Muscle of back (tissue), 11 donors: ENCODE data around the gene COL18A1. TPM values are rescaled to one million over a fixed set of nuclear protein-coding genes. Genes with fewer than 3 reads are reported as not detected.
A peak's percentile ranks its signal among the peaks of the same experiment; 100 is the strongest.

Experiments used
- DNase-seq, 3 donors: peaks; one replicate each; pipeline versions ENCODE4 v3.0.0 to v3.0.0-alpha.2; 2013
- polyA plus RNA-seq, 10 donors: library from polyadenylated mRNA; unstranded; fragments of 120-200 nt; gene quantifications; one replicate each; pipeline ENCODE4 v1.2.1, GENCODE V29; 2013; ENCODE audit not compliant: insufficient read length in 10 of 10

Gene COL18A1
- polyA plus RNA-seq, 10 donors: 53.7 to 116 (median 71.4) TPM

DNA sequence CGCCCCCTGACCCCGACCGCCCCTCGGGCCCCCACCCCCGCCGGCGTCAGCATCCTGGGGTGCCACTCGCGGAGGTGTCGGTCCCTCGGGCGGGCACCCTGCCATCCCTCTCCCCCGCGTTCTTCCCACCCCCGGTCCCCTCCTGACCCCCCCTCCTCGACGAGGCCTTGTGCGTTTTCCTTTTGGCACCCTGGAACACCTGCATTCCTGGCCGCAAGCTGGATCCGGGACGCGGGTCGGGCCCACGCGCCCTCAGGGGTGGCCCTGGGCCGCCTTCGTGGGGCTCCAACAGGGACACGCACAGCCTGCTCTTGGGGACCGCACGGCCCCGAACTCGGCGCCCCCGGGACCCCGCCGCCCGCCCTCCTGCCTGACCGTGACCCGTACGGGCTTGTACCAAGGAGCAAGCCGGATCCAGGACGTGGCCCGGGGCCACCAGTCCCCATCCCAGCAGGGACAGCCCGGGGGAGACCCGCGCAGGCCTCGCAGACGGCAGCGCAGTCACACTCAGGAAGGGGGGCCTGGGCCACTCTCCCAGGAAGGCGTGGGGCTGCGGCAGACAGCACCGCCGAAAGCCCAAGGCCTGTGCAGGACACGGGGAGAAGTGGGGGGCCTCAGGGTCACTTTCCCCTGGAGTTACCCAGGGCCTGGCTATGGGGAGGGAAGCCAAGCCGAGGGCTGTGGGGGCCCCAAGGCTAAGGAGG, 137.9 kb downstream of the COL18A1 start:
- peak in 1 of 3 donors; percentile 48 for DNase-seq

DNA sequence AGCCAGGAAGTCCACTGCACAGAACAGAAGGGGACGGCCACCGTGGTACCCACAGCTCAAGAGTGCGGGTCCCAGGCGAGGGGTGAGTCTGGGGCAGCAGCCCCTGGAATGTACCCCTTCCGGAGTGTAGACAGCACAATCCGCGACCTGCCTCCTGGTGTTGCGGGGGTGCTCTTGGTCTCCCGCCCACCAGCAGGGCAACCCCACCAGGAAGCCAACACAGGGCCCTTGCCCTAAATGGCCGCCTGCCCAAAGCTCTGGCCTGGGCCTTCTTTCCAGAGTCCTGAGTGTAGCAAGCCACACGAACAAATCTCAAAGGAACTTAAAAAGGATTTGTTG, 138.4 kb downstream of the COL18A1 start:
- peak in 1 of 3 donors; percentile 30 for DNase-seq

DNA sequence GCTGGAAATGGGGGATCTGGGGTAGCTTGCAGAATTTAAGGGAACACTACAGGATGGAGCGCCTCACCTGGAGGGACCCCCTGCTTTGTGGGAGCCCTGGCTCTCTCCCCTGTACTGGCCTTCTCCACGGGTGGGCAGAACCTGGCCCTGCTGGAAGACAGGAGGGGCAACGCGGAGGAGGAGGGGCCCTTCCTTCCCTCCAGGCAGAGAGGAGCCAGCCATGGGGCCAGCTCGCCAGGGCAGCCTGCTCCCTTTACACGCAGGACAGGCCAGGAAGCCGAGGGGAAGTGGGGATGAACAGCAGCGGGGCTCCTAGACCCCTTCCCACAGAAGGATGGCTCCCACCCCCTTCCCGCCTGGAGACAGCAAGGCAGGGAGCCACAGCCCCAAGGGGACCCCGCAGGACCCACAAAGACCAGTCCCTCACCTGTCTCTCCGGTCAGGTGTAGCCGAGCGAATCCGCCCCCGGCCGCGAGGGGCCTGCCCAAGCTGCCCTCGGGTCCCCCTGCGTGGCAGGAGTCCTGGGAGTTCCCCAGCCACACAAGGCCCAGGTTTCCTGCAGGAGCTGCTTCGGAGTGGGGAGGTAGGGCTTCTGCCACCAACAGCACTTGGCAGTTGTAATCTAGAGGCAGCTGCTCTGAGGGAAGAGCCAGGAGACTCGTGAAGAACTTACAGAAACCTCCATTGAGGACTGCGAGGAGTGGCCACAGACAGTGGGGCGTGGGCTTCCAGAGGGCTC, 138.9 kb downstream of the COL18A1 start:
- DNase-seq: peak in 1 of 3 donors; percentile 40

- DNase-seq: no peak
Observed at GRCh38 chr21:45544449-45545235, 139.7 kb downstream of the COL18A1 start.

DNA sequence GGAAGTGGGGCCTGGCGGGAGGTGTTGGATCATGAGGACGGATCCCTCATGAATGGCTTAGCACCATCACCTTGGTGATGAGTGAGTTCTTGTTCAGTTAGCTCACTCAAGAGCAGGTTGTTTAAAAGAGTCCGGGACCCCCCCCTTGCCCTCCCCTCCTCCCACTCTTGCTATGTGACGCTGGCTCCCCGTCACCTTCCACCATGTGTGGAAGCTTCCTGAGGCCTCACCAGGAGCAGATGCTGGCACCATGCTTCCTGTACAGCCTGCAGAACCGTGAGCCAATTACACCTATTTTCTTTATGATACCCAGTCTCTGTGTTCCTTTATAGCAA, 140.2 kb downstream of the COL18A1 start:
- no peak for DNase-seq

DNA sequence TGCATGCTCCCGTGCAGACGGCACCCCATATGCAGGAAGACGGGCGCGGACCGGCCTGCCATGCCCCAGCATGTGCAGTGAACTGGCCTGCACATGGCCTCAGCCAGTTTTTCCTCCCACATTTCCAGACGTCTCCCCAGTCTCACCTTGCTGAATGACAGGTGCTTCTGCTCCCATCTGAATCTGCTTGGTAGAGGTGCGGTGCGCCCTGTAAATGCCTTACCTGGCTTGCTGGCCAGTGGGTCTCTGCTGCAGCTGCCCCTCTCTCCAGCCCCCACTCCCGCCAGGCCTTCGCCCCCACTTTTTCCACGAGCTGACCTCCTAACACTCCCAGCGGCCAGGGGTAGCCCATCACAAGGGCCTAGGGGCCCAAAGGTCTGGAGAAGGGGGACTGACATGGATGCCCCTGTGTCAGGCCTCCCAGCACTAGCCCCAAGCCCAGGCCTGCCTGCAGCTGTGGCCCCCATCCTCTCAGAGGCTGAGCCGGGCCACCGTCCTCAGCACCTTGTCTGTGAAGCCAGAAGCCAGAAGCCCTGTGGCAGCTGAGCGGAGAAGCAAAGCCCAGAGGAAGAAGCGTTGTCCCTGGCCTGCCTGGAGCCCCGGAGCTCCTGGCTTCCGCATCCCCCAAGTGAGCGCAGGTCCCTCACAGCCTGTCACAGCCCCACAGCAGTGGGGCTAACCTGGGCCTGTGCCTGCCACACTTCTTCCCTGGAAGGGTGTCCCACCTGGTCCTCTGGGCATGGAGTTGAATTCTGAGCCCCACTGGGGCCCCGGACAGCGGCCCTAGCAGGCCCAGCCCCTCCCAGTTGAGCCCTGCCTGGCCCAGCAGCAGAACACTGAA, 140.9 kb downstream of the COL18A1 start:
- DNase-seq: no peak

DNA sequence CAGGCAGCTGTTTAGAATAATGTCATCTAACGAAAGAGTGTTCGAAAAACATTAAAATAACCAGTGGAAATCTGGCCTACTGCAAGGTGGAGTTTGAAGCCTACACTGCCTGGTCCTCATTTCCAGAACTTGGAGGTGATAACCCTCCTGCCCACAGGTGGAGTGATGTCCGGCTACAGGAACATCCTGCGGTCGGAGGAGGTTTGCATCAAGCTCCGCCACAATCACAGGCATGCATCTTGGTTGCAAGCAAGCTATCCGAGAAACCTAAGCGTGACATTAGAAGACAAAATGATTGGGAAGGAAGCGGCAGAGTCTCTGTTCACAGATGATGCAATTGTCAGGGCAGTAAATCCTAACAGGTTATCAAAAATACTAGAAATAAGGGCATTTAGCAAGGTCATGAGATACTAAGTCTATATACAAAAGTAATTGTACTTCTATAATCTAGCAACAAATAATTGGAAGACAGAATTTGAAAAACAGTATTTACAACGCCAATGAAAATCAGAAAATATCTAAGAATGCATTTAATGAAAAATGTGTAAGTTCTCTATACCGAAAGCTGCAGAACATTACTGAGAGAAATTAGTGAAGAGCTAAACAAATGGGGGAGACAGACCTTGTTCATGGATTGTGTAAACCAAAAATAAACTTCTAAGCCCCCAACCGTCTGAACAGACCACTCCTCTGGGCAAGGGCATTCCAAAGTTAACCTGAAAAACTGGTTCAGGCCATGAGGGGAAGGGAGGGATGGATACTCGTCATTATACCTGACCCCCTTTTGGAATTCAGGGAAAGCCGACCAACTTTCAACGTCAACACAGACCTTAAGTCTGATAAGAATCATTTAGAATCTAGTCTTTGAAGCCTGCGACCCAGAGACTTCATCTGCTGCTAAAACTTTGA, 141.9 kb downstream of the COL18A1 start:
- DNase-seq: no peak

- no peak for DNase-seq
Observed at GRCh38 chr21:45547545-45547900, 142.6 kb downstream of the COL18A1 start.

- DNase-seq: no peak
Observed at GRCh38 chr21:45548711-45549491, 143.9 kb downstream of the COL18A1 start.

DNA sequence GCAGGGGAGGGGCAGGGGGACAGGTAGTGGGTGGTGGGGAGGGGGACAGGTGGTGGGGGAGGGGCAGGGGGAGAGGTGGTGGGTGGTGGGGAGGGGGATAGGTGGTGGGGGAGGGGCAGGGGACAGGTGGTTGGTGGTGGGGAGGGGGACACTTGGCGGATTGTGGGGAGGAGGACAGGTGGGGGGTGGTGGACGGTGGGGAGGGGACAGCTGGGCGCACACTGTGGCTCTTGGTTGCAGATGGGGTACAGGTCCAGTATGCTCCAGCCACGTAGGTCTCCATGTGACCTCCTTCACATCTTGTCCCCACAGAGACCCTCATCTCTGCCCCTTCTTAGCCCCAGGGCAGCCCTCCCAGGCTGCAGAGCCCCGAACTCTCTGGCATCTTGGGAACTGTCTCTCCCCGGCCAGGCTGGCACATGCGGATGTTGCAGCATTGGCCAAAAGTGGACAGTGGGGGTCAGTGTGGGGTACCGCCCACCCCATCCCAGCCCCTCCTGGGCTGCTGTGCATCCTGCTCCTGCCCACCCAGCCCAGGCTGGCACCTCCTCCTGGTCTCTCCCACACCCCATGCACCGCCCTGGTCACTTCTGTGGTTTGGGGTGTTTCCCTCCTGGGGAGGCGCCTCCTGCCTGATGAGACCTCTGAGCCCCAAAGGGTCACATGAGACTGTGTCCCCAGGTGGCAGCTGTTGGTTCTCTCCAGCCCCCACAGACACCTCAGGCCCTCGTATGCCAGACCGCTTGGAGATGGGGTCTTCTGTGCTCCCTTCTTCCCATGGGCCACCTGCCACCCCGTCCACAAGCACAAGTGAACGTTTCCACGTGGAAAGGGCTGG, 144.9 kb downstream of the COL18A1 start:
- no peak for DNase-seq

DNA sequence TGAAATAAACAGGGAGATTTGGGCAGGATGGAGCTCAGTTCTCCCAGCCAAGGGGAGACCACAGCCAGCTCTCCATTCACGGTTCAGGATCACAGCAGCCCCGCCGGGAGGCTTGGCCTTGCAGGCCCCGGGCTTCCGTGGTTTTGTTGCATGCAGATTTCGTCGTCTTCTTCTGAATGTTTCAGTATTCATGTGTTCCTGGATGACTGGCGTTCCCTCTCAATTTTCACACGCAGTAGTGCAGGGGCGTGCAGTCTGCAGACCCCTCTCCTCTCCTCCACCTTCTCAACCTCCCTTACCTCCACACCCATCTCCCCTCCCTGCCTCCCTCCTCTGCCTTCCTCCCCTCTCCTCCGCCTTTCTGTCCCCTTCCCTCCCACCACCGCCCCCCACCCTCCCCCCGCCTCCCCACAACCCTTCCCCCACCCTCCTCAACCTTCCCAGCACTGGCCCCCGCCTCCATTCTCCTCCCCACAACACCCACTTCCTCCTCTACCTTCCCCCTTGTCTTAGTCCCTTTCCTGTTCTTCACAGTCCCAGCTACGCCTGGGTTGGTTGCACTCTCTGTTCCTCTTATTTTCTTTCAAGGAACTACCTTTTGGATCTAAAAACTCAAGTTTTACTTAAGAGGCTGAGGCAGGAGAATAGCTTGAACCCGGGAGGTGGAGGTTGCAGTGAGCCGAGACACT, 145.7 kb downstream of the COL18A1 start:
- DNase-seq: peak in 1 of 3 donors; percentile 59

GRCh38 chr21:45551316-45551715, 146.4 kb downstream of the COL18A1 start:
- DNase-seq: peak in 1 of 3 donors; percentile 29

- no peak for DNase-seq
Observed at GRCh38 chr21:45551783-45552695, 147.1 kb downstream of the COL18A1 start.

- DNase-seq: no peak
Observed at GRCh38 chr21:45552696-45553391, 147.9 kb downstream of the COL18A1 start.

DNA sequence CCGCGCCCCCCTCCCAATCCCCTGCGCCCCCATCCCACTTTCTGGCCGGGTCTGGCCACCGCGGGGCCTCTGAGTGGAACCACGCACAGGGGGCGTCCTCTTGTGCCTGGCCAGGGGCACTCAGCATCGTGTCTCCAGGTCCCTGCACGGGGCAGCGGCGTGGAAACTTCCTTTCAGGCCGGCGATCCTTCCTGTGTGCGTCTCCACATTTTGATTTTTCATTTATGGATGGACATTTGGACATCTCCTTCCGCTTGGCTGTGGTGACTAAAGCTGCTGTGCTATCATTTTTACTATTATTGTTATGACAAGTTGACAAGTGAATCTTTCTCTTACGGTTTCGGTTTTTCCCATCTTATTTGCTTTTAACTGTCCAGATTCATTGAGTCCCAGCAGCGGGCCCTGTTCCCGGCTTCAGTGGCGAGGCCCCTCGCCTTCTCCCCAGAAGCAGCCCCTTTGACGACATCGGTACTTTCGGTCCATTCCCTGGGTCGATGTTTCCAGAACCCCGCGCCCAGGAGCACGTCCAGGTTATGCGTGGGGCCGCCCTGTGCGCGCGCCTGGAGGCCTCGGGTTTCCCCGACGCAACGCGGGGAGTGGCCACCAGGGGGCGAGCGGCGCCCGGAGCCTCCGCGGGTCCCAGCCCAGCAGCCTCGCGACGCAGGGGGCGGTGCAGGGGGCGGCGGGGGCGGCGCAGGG, 149.7 kb downstream of the COL18A1 start:
- peak; percentile 76 to 95 (median 90) for DNase-seq

GRCh38 chr21:45555251-45555556, 150.2 kb downstream of the COL18A1 start:
- DNase-seq: no peak
